NCI-H2196 treated with DMSO at 0.1 percent for 48 hours (cell line): ENCODE data around the gene RIOK1.
A peak's percentile ranks its signal among the peaks of the same experiment; 100 is the strongest.
"Not testable (repeated sequence)": the region's sequence is repeated elsewhere in the genome, so short reads cannot be mapped to it uniquely, and the experiment has no call there.

Source experiments
- DNase-seq: peaks from one replicate; lab custom pipeline; 2025; ENCODE audit not compliant: unreplicated experiment; lab: John Stamatoyannopoulos, UW

The RIOK1 gene

GRCh38 chr6:7389451-7390225, at the start of gene RIOK1, which contains the start of gene CAGE1:
RIOK1 (plus strand) TSS chr6:7389808; CDS start chr6:7390003, 195 bp downstream.
CAGE1 (minus strand) TSS chr6:7389742; CDS start chr6:7387173, 2,569 bp downstream.
- DNase-seq: peak; percentile 86

DNA sequence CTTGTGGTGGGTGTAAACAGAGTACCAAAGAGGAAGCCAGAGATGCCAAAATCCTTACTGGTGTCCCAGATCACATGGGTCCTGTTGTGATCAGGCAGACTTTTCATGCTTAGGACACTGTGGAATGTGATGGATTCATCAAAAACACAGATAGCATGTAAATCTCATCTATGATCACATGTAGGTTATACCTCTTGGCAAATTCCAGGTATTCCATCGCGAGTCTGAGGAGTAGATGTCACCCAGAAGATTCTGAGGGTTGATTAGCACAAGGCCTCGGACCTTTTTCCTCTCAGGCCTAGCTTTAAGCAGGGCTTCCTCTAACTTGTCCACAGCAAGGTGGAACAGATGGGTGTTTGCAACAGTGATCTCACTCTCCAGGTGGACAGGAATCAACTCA, 48.3 kb upstream of the RIOK1 start:
- DNase-seq: no peak

GRCh38 chr6:7341989-7342742, 47.4 kb upstream of the RIOK1 start:
- DNase-seq: peak; percentile 60

- no peak for DNase-seq
Observed at GRCh38 chr6:7343546-7344475, 45.8 kb upstream of the RIOK1 start.

GRCh38 chr6:7344773-7345450, 44.7 kb upstream of the RIOK1 start:
- not testable (repeated sequence) for DNase-seq

DNA sequence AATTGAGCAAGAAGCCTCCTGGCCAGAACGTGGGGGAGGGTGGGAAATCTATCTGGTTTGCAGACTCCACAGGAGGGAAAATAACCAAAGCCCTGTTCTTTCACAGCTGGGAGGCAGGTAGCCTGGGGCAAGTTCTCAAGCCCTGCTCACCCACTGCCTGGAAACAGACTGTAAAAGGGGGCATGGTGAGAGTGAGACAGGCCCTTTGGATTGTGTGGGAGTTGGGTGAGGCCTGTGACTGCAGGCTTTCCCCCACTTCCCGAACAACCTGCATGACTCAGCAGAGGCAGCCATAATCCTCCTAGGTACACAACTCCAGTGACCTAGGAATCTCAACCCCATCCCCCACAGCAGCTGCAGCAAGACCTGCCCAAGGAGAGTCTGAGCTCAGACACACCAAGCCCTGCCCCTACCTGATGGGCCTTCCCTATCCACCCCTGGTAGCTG, 42.0 kb upstream of the RIOK1 start:
- DNase-seq: not testable (repeated sequence)

DNA sequence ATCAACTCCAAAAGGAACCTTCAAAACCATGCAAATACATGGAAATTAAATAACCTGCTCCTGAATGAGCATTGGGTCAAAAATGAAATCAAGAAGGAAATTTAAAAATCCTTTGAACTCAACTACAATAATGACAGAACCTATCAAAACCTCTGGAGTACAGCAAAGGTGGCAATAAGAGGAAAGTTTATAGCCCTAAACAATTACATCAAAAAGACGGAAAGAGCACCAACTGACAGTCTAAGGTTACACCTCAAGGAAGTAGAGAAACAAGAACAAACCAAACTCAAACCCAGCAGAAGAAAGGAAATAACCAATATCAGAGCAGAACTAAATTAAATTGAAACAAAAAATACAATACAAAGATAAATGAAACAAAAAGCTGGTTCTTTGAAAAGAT, 39.0 kb upstream of the RIOK1 start:
- DNase-seq: not testable (repeated sequence)

DNA sequence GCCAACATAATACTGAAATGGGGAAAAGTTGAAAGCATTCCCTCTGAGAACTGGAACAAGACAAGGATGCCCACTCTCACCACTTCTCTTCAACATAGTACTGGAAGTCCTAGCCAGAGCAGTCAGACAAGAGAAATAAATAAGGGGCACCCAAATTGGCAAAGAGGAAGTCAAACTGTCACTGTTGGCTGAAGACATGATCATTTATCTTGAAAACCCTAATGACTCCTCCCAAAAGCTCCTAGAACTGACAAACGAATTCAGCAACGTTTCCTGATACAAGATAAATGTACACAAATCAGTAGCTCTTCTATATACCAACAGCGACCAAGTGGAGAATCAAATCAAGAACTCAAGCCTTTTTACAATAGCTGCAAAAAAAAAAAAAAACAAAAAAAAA, 37.7 kb upstream of the RIOK1 start:
- DNase-seq: not testable (repeated sequence)

GRCh38 chr6:7367408-7367807, 22.2 kb upstream of the RIOK1 start:
- DNase-seq: no peak

DNA sequence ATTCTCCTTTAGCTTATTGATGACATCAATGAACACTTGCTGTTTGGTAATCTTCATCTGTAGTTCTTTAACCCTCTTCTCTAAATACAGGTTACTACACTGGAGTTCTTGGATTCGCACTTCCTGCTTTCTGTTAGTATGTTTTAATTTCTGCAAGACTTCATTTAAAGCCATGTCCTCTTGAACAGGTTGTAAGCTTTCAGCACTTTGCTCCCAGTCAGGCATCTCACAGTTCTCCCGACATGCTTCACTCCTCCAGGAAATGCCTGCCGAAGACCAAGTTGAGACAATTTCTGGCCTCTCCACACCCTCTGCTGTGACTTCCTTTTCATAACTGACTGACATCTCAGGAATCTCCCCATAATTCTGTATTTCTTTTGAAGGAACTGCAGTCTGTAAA, 15.9 kb upstream of the RIOK1 start:
- no peak for DNase-seq

DNA sequence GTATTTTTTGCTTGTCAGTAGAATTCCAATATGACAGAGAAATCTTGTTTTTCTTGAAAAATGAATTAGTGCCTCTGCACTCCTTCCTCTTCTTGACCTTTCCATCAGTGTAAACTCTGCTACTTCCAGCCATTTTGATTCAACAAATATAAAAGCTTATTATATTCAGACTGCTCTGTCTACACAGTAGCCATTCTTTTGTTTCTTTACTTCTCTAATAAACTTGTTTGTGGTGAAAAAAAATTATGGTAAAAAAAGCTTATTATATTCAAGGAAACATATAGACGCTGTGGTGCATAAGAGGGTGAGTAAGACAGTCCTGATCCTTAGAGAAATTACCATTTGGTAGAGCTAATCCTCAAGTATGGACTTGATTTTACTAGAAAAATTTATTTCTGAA, 11.6 kb upstream of the RIOK1 start:
- DNase-seq: no peak

- no peak for DNase-seq
Observed at GRCh38 chr6:7378740-7379139, 10.9 kb upstream of the RIOK1 start.

DNA sequence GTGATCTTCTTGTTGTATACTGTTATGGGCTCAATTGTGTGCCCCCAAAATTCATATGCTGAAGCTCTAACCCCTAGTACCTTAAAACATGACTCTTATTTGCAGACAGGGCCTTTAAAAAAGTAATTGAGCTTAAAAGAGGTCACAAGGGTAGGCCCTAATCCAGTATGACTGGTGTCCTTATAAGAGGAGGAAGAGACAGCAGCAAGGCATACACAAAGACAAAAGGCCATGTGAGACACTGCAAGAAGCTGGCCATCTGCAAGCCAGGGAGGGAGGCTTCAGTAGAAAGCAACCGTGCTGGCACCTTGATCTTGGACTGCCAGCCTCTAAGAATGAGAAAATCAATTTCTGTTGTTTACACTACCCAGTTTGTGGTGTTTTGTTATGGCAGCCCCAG, 8.5 kb upstream of the RIOK1 start:
- no peak for DNase-seq

DNA sequence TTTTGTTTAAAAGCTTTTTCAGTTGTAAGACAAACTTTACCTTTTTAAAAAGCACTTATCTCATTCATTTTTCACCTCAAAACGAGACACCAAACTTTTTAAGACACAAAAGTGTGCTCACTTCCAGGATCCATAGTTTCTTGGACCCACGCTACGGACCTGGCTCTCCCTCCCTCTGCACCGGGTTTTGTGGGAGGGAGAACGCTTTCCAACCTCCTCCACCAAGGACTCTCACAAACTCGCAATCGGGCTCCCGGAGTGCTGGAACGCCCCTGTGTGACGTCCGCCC, 502 bp upstream of the RIOK1 start:
- DNase-seq: no peak

GRCh38 chr6:7390226-7390878, 744 bp downstream of the RIOK1 start:
- DNase-seq: no peak

- no peak for DNase-seq
Observed at GRCh38 chr6:7391151-7391550, 1.5 kb downstream of the RIOK1 start.

- no peak for DNase-seq
Observed at GRCh38 chr6:7392402-7392801, 2.8 kb downstream of the RIOK1 start.

GRCh38 chr6:7401075-7401474, 11.5 kb downstream of the RIOK1 start:
- DNase-seq: no peak

GRCh38 chr6:7402716-7403115, 13.1 kb downstream of the RIOK1 start:
- DNase-seq: no peak

- no peak for DNase-seq
Observed at GRCh38 chr6:7404546-7404945, 14.9 kb downstream of the RIOK1 start.
